ENCODE data around the gene NATD1.

The NATD1 gene

GRCh38 chr17:21252796-21253645, at the start of gene NATD1:
Gene NATD1, minus strand, starts transcription at chr17:21253410. Its CDS starts 146 bp downstream, at chr17:21253264.
- Mint-ChIP-seq H3K4me1 (no peaks in the 10 kb centered on the region), H3K27me3 (ENCODE audit: low read depth) (no peaks in the 10 kb centered on the region)

GRCh38 chr17:21301593-21302550, 48.7 kb upstream of the NATD1 start:
- peaks cover 19% of the 10 kb centered on the region for H3K9me3 Mint-ChIP-seq
- H3K4me1 Mint-ChIP-seq: no peaks in the 10 kb centered on the region
- no peak for TF ChIP-seq CTCF (IDR thresholded peaks at IDR 0.05; ENCODE audit: unreplicated experiment in 3 of 3)
- no peaks in the 10 kb centered on the region for H3K27me3 Mint-ChIP-seq (ENCODE audit: low read depth)
- no peak overlapping the region for H3K4me3 Mint-ChIP-seq
- no peak overlapping the region for H3K27ac Mint-ChIP-seq
- peaks cover 28% of the 10 kb centered on the region for H3K36me3 Mint-ChIP-seq (ENCODE audit: low read depth)

More at GRCh38 chr17:21252796-21253645, at the start of gene NATD1:
- TF ChIP-seq CTCF (IDR thresholded peaks at IDR 0.05; ENCODE audit: unreplicated experiment in 3 of 3): no peak
- peak within 1 kb of the TSS; percentile 84 to 93 (median 90) for H3K4me3 Mint-ChIP-seq
- H3K9me3 Mint-ChIP-seq: no peaks in the 10 kb centered on the region
- H3K27ac Mint-ChIP-seq: peak within 1 kb of the TSS; percentile 54 to 76 (median 71)
- H3K36me3 Mint-ChIP-seq (ENCODE audit: low read depth): no peaks in the 10 kb centered on the region

- H3K36me3 Mint-ChIP-seq (ENCODE audit: low read depth): peaks cover 28% of the 10 kb centered on the region
- H3K9me3 Mint-ChIP-seq: peaks cover 19% of the 10 kb centered on the region
- no peak for TF ChIP-seq CTCF (IDR thresholded peaks at IDR 0.05; ENCODE audit: unreplicated experiment in 3 of 3)
- no peaks in the 10 kb centered on the region for H3K4me1 Mint-ChIP-seq
- no peak overlapping the region for H3K4me3 Mint-ChIP-seq
- no peaks in the 10 kb centered on the region for H3K27me3 Mint-ChIP-seq (ENCODE audit: low read depth)
- no peak overlapping the region for H3K27ac Mint-ChIP-seq
These were observed 47.7 kb upstream of the NATD1 start for GRCh38 chr17:21300601-21301571.

- peaks cover 23% of the 10 kb centered on the region for H3K36me3 Mint-ChIP-seq (ENCODE audit: low read depth)
- no peaks in the 10 kb centered on the region for H3K27me3 Mint-ChIP-seq (ENCODE audit: low read depth)
- H3K4me1 Mint-ChIP-seq: no peaks in the 10 kb centered on the region
- H3K4me3 Mint-ChIP-seq: no peak overlapping the region
- peaks cover 21% of the 10 kb centered on the region for H3K9me3 Mint-ChIP-seq
- no peak overlapping the region for H3K27ac Mint-ChIP-seq
- no peak for TF ChIP-seq CTCF (IDR thresholded peaks at IDR 0.05; ENCODE audit: unreplicated experiment in 3 of 3)
These were observed 46.9 kb upstream of the NATD1 start for GRCh38 chr17:21299981-21300600.

- Mint-ChIP-seq H3K27ac (no peak overlapping the region), H3K4me3 (no peak overlapping the region), H3K9me3 (peaks cover 24% of the 10 kb centered on the region), H3K27me3 (ENCODE audit: low read depth) (no peaks in the 10 kb centered on the region), H3K4me1 (no peaks in the 10 kb centered on the region), H3K36me3 (ENCODE audit: low read depth) (peaks cover 23% of the 10 kb centered on the region)
- no peak for TF ChIP-seq CTCF (IDR thresholded peaks at IDR 0.05; ENCODE audit: unreplicated experiment in 3 of 3)
These were observed 45.8 kb upstream of the NATD1 start for GRCh38 chr17:21298983-21299519.
